BE2C (cell line): Measurements from ENCODE around the gene THRAP3.
"Not testable (repeated sequence)": the region's sequence is repeated elsewhere in the genome, so short reads cannot be mapped to it uniquely, and the experiment has no call there.

Source experiments
- DNase-seq: peaks from one replicate; pipeline ENCODE4 v3.0.0-alpha.2; 2020
- H3K27me3 ChIP-seq: fragments of 250-450 bp; sonication (Bioruptor Pico); 2 replicates; pipeline ENCODE4 v1.5.1; 2020; ENCODE audit warnings: mild to moderate bottlenecking
- H3K36me3 ChIP-seq: fragments of 250-450 bp; sonication (Bioruptor Pico); 2 replicates; pipeline ENCODE4 v1.5.1; 2020; ENCODE audit warnings: mild to moderate bottlenecking
- H3K4me1 ChIP-seq: fragments of 250-450 bp; sonication (Bioruptor Pico); 2 replicates; pipeline ENCODE4 v1.5.1; 2020
- H3K4me3 ChIP-seq: 2 replicates; pipeline ENCODE4 v1.5.1; 2011; ENCODE audit warnings: low read depth, low read length
- H3K9me3 ChIP-seq: fragments of 250-450 bp; sonication (Bioruptor Pico); 2 replicates; pipeline ENCODE4 v1.5.1; 2020
- CTCF ChIP-seq: IDR thresholded peaks from 2 replicates; pipeline ENCODE4 v1.5.1; 2012; ENCODE audit warnings: mild to moderate bottlenecking, low read depth, low read length

Gene THRAP3

DNA sequence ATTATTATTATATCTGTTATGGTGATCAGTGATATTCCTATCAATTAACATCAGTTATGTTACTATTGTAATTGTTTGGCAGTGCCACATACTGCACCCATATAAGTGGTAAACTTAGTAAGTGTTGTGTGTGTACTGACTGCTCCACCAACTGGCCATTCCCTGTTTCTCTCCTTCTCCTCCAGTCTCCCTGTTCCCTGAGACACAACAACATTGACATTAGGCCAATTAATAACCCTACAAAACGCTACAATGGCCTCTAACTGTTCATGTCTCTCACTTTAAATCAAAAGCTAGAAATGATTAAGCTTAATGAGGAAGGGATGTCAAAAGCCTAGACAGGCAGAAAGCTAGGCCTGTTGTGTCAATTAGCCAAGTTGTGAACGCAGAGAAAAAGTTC is 6.6 kb upstream of the THRAP3 start:
- TF ChIP-seq CTCF = peak; percentile 27
- Histone ChIP-seq H3K4me3 (no peak overlapping the region), H3K27me3 (no peaks in the 10 kb centered on the region), H3K9me3 (no peaks in the 10 kb centered on the region), H3K36me3 (no peaks in the 10 kb centered on the region), H3K4me1 (no peaks in the 10 kb centered on the region)
- no peak for DNase-seq

GRCh38 chr1:36221901-36222300 is 2.3 kb upstream of the THRAP3 start:
- H3K4me1 ChIP-seq, DNase-seq, H3K9me3 ChIP-seq, H3K27me3 ChIP-seq, H3K36me3 ChIP-seq, H3K4me3 ChIP-seq: not testable (repeated sequence)

DNA sequence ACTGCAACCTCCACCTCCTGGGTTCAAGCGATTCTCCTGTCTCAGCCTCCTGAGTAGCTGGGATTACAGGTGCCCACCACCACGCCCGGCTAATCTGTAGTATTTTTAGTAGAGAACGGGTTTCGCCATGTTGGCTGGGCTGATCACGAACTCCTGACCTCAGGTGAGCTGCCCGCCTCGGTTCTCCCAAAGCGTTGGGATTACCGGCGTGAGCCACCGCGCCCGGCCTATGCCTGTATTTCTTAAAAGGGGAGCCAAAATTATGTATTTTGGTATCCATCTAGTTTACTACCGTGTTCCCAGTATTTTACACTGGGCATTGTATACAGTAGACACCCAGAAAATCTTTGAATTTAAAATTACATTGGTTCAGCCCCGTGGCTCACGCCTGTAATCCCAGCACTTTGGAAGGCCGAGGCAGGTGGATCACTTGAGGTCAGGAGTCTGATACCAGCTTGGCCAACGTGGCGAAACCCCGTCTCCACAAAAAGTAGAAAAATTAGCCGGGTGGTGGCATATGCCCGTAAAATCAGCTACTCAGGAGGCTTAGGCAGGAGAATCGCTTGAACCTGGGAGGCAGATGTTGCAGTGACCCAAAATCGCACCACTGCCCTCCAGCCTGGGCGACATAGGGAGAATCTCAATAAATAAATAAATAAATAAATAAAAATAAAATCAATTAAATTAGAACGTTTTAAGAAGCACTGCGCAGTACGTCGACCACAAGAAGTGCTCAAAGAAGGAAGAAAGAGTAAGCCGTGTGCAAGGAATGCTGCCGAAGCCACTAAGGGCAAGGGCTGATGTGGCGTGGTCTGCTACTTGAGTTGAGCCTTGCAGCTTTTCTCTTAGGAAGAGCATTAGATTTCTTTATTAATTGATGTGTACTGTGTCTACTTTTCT is 1.5 kb upstream of the THRAP3 start:
- TF ChIP-seq CTCF = no peak
- Histone ChIP-seq H3K4me3 (peak overlapping the region; percentile 62), H3K4me1 (no peaks in the 10 kb centered on the region), H3K27me3 (no peaks in the 10 kb centered on the region), H3K36me3 (peaks cover 5% of the 10 kb centered on the region; the same call in 1 of the 2 replicates), H3K9me3 (no peaks in the 10 kb centered on the region)
- no peak for DNase-seq

- no peak for DNase-seq
- Histone ChIP-seq H3K27me3 (no peaks in the 10 kb centered on the region), H3K4me3 (peak overlapping the region; percentile 62), H3K9me3 (no peaks in the 10 kb centered on the region), H3K4me1 (no peaks in the 10 kb centered on the region), H3K36me3 (peaks cover 5% of the 10 kb centered on the region; the same call in 1 of the 2 replicates)
- TF ChIP-seq CTCF = no peak
Measured at GRCh38 chr1:36223381-36223995, 755 bp upstream of the THRAP3 start.

- peak; percentile 72 for DNase-seq
- H3K27me3 ChIP-seq = no peaks in the 10 kb centered on the region
- TF ChIP-seq CTCF = peak; percentile 28; the same call in 1 of the 2 replicates
- H3K4me3 ChIP-seq = peak overlapping the region; percentile 82
- H3K9me3 ChIP-seq = no peaks in the 10 kb centered on the region
- H3K4me1 ChIP-seq = no peaks in the 10 kb centered on the region
- H3K36me3 ChIP-seq = peaks cover 5% of the 10 kb centered on the region; the same call in 1 of the 2 replicates
Measured at GRCh38 chr1:36224537-36225282, 467 bp downstream of the THRAP3 start.

DNA sequence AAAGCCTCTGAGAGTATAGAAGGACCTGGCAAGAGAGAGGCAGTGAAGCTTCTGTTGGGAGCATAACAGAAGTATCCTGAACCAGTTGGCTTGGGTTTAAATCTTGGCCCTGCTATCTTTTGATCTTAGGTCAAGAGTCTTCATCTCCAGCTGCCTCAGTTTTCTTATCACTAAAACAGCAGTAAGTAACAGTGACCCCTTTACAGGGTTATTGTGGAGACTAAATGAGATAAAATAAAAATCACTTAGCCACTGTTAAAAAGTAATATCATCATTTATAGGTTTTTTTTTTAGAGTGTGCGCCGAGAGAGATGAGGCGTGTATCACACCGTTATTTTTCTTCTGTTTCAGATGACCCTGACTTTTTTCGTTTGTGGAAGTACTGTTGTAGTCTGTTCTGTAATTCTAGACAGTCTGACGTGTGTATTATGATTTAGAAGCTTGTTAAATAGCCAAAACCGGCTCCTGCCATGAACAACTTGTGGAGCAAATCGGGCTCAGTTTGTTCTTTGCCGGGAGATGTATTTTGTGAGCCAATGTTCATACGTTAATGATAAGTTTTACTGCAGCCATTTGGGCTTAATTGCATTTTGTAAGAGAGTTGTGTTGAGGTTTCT is 1.1 kb downstream of the THRAP3 start:
- no peaks in the 10 kb centered on the region for H3K4me1 ChIP-seq
- H3K9me3 ChIP-seq = no peaks in the 10 kb centered on the region
- H3K27me3 ChIP-seq = no peaks in the 10 kb centered on the region
- no peak for DNase-seq
- peaks cover 5% of the 10 kb centered on the region; the same call in 1 of the 2 replicates for H3K36me3 ChIP-seq
- peak overlapping the region; percentile 82 for H3K4me3 ChIP-seq
- no peak for TF ChIP-seq CTCF

DNA sequence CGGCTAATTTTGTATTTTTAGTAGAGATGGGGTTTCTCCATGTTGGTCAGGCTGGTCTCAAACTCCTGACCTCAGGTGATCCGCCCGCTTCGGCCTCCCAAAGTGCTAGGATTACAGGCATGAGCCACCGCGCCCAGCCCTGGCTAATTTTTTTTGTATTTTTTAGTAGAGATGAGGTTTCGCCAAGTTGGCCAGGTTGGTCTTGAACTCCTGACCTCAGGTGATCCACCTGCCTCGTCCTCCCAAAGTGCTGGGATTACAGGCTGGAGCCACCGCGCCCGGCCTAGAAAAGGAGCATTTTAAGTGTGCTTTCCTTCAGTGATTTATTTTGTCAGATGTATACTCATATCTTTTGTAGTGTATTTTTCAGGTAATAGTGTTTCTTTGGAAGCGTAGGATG is 6.0 kb downstream of the THRAP3 start:
- not testable (repeated sequence) for H3K27me3 ChIP-seq, DNase-seq, H3K4me1 ChIP-seq, H3K36me3 ChIP-seq, H3K4me3 ChIP-seq, H3K9me3 ChIP-seq
